ENCODE data around the gene MANF. TPM values are rescaled to one million over a fixed set of nuclear protein-coding genes. Genes with fewer than 3 reads are reported as not detected.

MANF gene
- total RNA-seq, 1 experiment from 2014 or later: 106 TPM

DNA sequence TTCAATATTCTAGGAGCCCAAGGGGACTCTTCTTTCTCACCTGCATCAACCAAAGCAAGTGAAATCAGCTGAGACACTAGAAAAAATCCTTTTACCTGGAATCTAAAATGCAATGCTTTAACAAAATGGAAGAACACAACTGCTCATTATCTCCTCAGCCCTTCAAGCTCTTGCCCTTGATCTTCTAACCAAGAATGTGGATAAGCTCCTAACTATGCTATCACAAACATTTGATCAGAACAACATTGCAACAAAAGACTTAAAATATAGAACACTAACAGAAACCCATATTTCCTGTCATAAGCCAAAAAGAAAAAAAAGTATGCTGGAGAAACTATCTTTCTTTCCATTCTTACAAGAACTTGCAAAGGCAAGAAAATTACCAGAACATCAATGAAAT, 18.6 kb downstream of the MANF start:
- ChIA-PET CTCF (no interaction called here), POLR2A (ENCODE audit: low non-redundant PET) (no interaction called here)
- Histone ChIP-seq H3K27me3 (replicated peaks; ENCODE audit: insufficient read depth, low read depth, low read length, poor library complexity) (no peaks in the 10 kb centered on the region), H3K4me1 (ENCODE audit: insufficient read depth, low read length, poor library complexity, severe bottlenecking) (no peaks in the 10 kb centered on the region), H3K36me3 (ENCODE audit: insufficient read depth, low read length, poor library complexity, severe bottlenecking) (no peaks in the 10 kb centered on the region), H3K9me3 (ENCODE audit: low read depth, low read length, poor library complexity, severe bottlenecking) (no peaks in the 10 kb centered on the region), H3K27ac (ENCODE audit: low read depth, low read length, poor library complexity, severe bottlenecking) (no peak overlapping the region), H3K4me3 (ENCODE audit: low read depth, low read length, poor library complexity, severe bottlenecking) (no peak overlapping the region)
- DNase-seq (ENCODE audit: low spot score): no peak
- TF ChIP-seq EZH2 (IDR thresholded peaks at IDR 0.05; ENCODE audit: borderline replicate concordance, low read depth, low read length, poor library complexity, severe bottlenecking): no peak
- TF ChIP-seq, protein P1, sequence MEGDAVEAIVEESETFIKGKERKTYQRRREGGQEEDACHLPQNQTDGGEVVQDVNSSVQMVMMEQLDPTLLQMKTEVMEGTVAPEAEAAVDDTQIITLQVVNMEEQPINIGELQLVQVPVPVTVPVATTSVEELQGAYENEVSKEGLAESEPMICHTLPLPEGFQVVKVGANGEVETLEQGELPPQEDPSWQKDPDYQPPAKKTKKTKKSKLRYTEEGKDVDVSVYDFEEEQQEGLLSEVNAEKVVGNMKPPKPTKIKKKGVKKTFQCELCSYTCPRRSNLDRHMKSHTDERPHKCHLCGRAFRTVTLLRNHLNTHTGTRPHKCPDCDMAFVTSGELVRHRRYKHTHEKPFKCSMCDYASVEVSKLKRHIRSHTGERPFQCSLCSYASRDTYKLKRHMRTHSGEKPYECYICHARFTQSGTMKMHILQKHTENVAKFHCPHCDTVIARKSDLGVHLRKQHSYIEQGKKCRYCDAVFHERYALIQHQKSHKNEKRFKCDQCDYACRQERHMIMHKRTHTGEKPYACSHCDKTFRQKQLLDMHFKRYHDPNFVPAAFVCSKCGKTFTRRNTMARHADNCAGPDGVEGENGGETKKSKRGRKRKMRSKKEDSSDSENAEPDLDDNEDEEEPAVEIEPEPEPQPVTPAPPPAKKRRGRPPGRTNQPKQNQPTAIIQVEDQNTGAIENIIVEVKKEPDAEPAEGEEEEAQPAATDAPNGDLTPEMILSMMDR (conservative IDR thresholded peaks at IDR 0.05; ENCODE audit: low read depth, low read length): no peak
- intact Hi-C loops (cut with micrococcal nuclease; ENCODE audit: unreplicated experiment): no loop called here
- BruUV-seq (replicated peaks): no TSS peak

DNA sequence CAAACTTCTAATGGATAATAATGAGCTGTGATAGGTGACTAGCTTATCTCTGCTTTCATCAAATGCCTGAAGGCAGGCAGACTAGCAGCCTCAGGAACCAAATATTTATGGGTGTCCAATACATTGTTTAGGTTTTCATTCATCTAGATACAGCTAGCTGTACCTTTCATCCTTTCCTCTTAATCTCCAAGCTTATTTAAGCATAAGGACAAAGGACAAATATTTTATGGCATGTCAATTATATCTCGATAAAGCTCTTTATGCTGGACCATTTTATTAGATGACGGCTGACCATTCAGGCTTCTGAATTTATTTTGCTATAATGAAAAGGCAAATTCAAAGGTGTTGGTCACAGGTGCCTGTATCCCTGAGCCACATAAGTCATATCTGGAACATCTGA, 22.9 kb downstream of the MANF start:
- TF ChIP-seq, protein P1 (conservative IDR thresholded peaks at IDR 0.05; ENCODE audit: low read depth, low read length): no peak
- TF ChIP-seq EZH2 (IDR thresholded peaks at IDR 0.05; ENCODE audit: borderline replicate concordance, low read depth, low read length, poor library complexity, severe bottlenecking): no peak
- Histone ChIP-seq H3K27ac (ENCODE audit: low read depth, low read length, poor library complexity, severe bottlenecking) (no peak overlapping the region), H3K36me3 (ENCODE audit: insufficient read depth, low read length, poor library complexity, severe bottlenecking) (peaks cover 4% of the 10 kb centered on the region), H3K27me3 (replicated peaks; ENCODE audit: insufficient read depth, low read depth, low read length, poor library complexity) (no peaks in the 10 kb centered on the region), H3K9me3 (ENCODE audit: low read depth, low read length, poor library complexity, severe bottlenecking) (no peaks in the 10 kb centered on the region), H3K4me3 (ENCODE audit: low read depth, low read length, poor library complexity, severe bottlenecking) (no peak overlapping the region), H3K4me1 (ENCODE audit: insufficient read depth, low read length, poor library complexity, severe bottlenecking) (no peaks in the 10 kb centered on the region)
- no TSS peak for BruUV-seq (replicated peaks)
- ChIA-PET CTCF (no interaction called here), POLR2A (ENCODE audit: low non-redundant PET) (no interaction called here)
- intact Hi-C loops (cut with micrococcal nuclease; ENCODE audit: unreplicated experiment): no loop called here
- DNase-seq (ENCODE audit: low spot score): no peak

- BruUV-seq (replicated peaks): no TSS peak
- ChIA-PET POLR2A (ENCODE audit: low non-redundant PET) (no interaction called here), CTCF (no interaction called here)
- no peaks in the 10 kb centered on the region for H3K4me1 ChIP-seq (ENCODE audit: insufficient read depth, low read length, poor library complexity, severe bottlenecking)
- intact Hi-C loops (cut with micrococcal nuclease; ENCODE audit: unreplicated experiment): no loop called here
- DNase-seq (ENCODE audit: low spot score): no peak
- no peaks in the 10 kb centered on the region for H3K9me3 ChIP-seq (ENCODE audit: low read depth, low read length, poor library complexity, severe bottlenecking)
- no peak overlapping the region for H3K4me3 ChIP-seq (ENCODE audit: low read depth, low read length, poor library complexity, severe bottlenecking)
- no peak overlapping the region for H3K27ac ChIP-seq (ENCODE audit: low read depth, low read length, poor library complexity, severe bottlenecking)
- no peak for TF ChIP-seq EZH2 (IDR thresholded peaks at IDR 0.05; ENCODE audit: borderline replicate concordance, low read depth, low read length, poor library complexity, severe bottlenecking)
- TF ChIP-seq, protein P1 (conservative IDR thresholded peaks at IDR 0.05; ENCODE audit: low read depth, low read length): no peak
- H3K36me3 ChIP-seq (ENCODE audit: insufficient read depth, low read length, poor library complexity, severe bottlenecking): peaks cover 4% of the 10 kb centered on the region
- H3K27me3 ChIP-seq (replicated peaks; ENCODE audit: insufficient read depth, low read depth, low read length, poor library complexity): no peaks in the 10 kb centered on the region
These were observed 23.7 kb downstream of the MANF start for GRCh38 chr3:51408813-51409212.

Data from A673 (cell line).